ENCODE data around the gene ANKS1A. TPM values are rescaled to one million over a fixed set of nuclear protein-coding genes. Genes with fewer than 3 reads are reported as not detected.

ANKS1A gene
- total and polyA plus RNA-seq, 2 experiments from 2014 or later: 3.2 to 4.4 TPM

DNA sequence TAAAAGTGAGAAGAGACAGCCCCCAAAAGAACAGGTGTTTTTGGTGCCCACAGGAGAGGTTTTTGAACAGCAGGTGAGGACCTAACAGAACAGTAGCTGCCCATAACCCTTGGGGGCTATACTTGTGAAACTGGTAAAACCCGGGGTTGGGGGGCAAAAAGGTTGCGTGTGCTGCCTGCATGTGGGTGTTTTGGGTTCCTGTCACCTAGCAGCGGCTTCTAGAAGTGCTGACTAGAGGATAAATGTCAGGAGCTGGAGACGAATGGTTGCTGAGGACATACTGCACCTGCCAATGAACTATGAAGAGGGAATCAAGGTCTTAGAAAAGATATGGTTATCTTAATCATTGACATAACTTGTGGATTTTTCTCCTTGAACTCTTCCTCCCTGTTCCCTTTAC, 17.2 kb upstream of the ANKS1A start:
- Histone ChIP-seq H3F3A (ENCODE audit: insufficient read depth) (no peaks in the 10 kb centered on the region), H4K20me1 (ENCODE audit: insufficient read depth) (no peaks in the 10 kb centered on the region), H3K9me3 (ENCODE audit: low read depth) (no peaks in the 10 kb centered on the region), H3K9me2 (ENCODE audit: insufficient read depth) (no peaks in the 10 kb centered on the region), H2AFZ (no peak overlapping the region), H3K27me3 (replicated peaks; ENCODE audit: insufficient read depth) (no peaks in the 10 kb centered on the region), H3K4me1 (ENCODE audit: insufficient read depth) (no peaks in the 10 kb centered on the region), H3K4me2 (ENCODE audit: unreplicated experiment) (no peak overlapping the region), H3K36me3 (ENCODE audit: low read depth) (peaks cover 35% of the 10 kb centered on the region), H3K4me3 (no peak overlapping the region), H3K27ac (no peak overlapping the region), H3K9ac (no peak overlapping the region), H3K79me2 (ENCODE audit: insufficient read depth) (no peaks in the 10 kb centered on the region)
- TF ChIP-seq EZH2phosphoT487 (IDR thresholded peaks at IDR 0.05; ENCODE audit: insufficient read depth, low read depth): no peak
- no peak for TF ChIP-seq EZH2 (IDR thresholded peaks at IDR 0.05; ENCODE audit: insufficient read depth, poor library complexity, severe bottlenecking)
- in situ Hi-C loops (cut with MboI): no loop called here
- WGBS, 2 experiments (ENCODE audit: low coverage in 1 of 2, low lambda C conversion rate in 2 of 2, missing lambda C conversion rate in 2 of 2): 93 to 96% methylated on average over 4 of the region's 4 CpGs
- no peak for DNase-seq

DNA sequence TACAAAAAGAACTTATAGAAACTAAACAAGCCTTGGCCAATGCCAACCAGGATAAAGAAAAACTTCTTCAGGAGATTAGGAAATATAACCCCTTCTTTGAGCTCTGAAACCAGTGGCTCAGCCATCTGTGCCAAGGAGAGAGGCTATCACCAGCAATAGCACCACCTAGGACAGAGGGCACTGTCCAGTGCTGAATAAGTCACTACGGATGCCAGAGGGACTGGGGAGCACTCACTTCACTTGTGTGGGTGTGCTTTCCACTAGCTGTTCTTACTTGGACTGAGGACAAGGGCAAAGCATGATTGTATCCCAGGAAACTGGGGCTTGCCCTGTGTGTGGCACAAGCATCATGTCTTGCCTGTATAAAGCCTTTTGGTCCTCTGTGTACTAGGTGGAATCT, 16.7 kb upstream of the ANKS1A start:
- H3K9ac ChIP-seq: no peak overlapping the region
- H3K9me2 ChIP-seq (ENCODE audit: insufficient read depth): no peaks in the 10 kb centered on the region
- H3K36me3 ChIP-seq (ENCODE audit: low read depth): peaks cover 38% of the 10 kb centered on the region
- no peaks in the 10 kb centered on the region; the same call in 1 of the 2 replicates for H3F3A ChIP-seq (ENCODE audit: insufficient read depth)
- H4K20me1 ChIP-seq (ENCODE audit: insufficient read depth): no peaks in the 10 kb centered on the region
- no peaks in the 10 kb centered on the region for H3K4me1 ChIP-seq (ENCODE audit: insufficient read depth)
- TF ChIP-seq EZH2 (IDR thresholded peaks at IDR 0.05; ENCODE audit: insufficient read depth, poor library complexity, severe bottlenecking) (no peak), EZH2phosphoT487 (IDR thresholded peaks at IDR 0.05; ENCODE audit: insufficient read depth, low read depth) (no peak)
- H3K4me2 ChIP-seq (ENCODE audit: unreplicated experiment): no peak overlapping the region
- no peak overlapping the region for H2AFZ ChIP-seq
- no peaks in the 10 kb centered on the region for H3K9me3 ChIP-seq (ENCODE audit: low read depth)
- no peaks in the 10 kb centered on the region for H3K27me3 ChIP-seq (replicated peaks; ENCODE audit: insufficient read depth)
- no peak for DNase-seq
- H3K4me3 ChIP-seq: no peak overlapping the region
- 9 to 16% methylated on average over 1 of the region's 1 CpG for WGBS, 2 experiments (ENCODE audit: low coverage in 1 of 2, low lambda C conversion rate in 2 of 2, missing lambda C conversion rate in 2 of 2)
- no peak overlapping the region for H3K27ac ChIP-seq
- no peaks in the 10 kb centered on the region for H3K79me2 ChIP-seq (ENCODE audit: insufficient read depth)
- in situ Hi-C loops (cut with MboI): no loop called here

DNA sequence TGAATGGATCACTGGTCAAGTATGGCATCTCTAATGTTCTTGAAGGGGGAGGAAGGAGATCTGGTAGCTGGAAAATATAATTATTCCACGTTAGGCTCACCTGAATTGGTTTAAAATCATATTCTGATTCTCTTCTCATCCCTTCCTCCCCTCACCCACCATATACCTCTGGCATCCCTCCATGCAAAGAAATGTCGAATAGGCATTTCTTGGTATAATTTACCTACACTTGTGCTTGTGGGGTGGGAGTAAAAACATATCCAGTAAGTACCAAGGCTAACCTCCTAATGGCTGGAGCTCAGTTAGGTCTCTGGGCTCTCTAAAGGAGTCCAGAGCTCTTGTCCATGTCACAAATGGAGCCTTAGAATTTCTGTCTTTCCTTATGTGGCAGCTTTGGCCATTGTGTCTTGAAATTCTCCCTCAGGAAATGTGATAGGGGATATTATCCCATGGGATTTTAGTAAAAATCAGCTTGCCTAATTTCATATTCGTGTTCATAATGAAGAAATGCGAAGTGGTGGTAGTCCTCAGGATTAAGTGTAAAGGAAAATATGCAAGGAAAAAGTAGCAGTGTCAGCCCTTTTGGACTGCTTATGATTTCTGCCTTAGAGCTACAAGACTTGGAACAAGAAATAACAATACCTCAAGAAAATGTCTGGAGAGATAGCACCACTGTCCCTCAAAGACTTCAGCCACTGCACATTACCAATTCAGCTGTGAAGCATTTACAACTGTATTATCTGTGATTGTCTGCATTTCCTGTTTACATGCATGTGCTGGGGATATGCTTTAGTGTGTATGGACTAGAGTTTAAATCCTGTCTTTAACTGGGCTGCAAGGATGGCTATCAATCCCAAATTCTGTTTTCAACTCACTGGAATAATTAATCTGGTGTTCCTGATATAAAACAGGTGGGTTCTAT, 13.5 kb upstream of the ANKS1A start:
- DNase-seq: no peak
- Histone ChIP-seq H2AFZ (no peak overlapping the region), H3K9me3 (ENCODE audit: low read depth) (no peaks in the 10 kb centered on the region), H3K4me3 (no peak overlapping the region), H3K4me1 (ENCODE audit: insufficient read depth) (no peaks in the 10 kb centered on the region), H3K4me2 (ENCODE audit: unreplicated experiment) (no peak overlapping the region), H3F3A (ENCODE audit: insufficient read depth) (no peaks in the 10 kb centered on the region; the same call in 1 of the 2 replicates), H3K27me3 (replicated peaks; ENCODE audit: insufficient read depth) (no peaks in the 10 kb centered on the region), H3K27ac (no peak overlapping the region), H3K9me2 (ENCODE audit: insufficient read depth) (no peaks in the 10 kb centered on the region), H4K20me1 (ENCODE audit: insufficient read depth) (no peaks in the 10 kb centered on the region), H3K9ac (no peak overlapping the region), H3K79me2 (ENCODE audit: insufficient read depth) (peaks cover under 1% of the 10 kb centered on the region; the same call in 1 of the 2 replicates), H3K36me3 (ENCODE audit: low read depth) (peaks cover 52% of the 10 kb centered on the region; the same call in 1 of the 2 replicates)
- no peak for TF ChIP-seq EZH2 (IDR thresholded peaks at IDR 0.05; ENCODE audit: insufficient read depth, poor library complexity, severe bottlenecking)
- TF ChIP-seq EZH2phosphoT487 (IDR thresholded peaks at IDR 0.05; ENCODE audit: insufficient read depth, low read depth): no peak
- in situ Hi-C loops (cut with MboI): no loop called here
- WGBS, 2 experiments (ENCODE audit: low coverage in 1 of 2, low lambda C conversion rate in 2 of 2, missing lambda C conversion rate in 2 of 2): 95 to 98% methylated on average over 4 of the region's 4 CpGs

DNA sequence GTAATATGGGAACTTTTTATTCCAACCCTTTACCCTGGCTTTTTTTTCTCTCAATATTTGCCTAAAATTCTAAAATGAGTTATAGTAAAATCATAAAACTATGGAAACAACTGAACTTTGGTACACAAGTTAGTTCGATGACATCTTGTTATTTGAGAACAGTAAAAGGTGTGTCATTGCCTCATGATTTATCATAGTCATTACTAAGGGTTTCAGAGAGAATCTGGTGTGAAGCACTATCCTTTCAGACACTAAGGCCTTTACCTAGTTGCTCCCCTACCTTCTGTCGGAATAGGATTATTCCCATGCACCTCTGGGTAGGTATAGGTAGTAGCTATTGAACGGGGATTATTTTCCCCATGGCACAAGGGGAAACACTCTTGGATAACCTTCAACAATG, 12.6 kb upstream of the ANKS1A start:
- no peak for DNase-seq
- no peaks in the 10 kb centered on the region for H4K20me1 ChIP-seq (ENCODE audit: insufficient read depth)
- in situ Hi-C loops (cut with MboI): no loop called here
- no peak overlapping the region for H3K9ac ChIP-seq
- H3K27me3 ChIP-seq (replicated peaks; ENCODE audit: insufficient read depth): no peaks in the 10 kb centered on the region
- no peaks in the 10 kb centered on the region for H3K4me1 ChIP-seq (ENCODE audit: insufficient read depth)
- H3F3A ChIP-seq (ENCODE audit: insufficient read depth): no peaks in the 10 kb centered on the region; the same call in none of the 2 replicates
- no peak overlapping the region for H2AFZ ChIP-seq
- WGBS, 2 experiments (ENCODE audit: low coverage in 1 of 2, low lambda C conversion rate in 2 of 2, missing lambda C conversion rate in 2 of 2): 94 to 96% methylated on average over 3 of the region's 3 CpGs
- no peaks in the 10 kb centered on the region for H3K9me2 ChIP-seq (ENCODE audit: insufficient read depth)
- H3K79me2 ChIP-seq (ENCODE audit: insufficient read depth): peaks cover 10% of the 10 kb centered on the region; the same call in 1 of the 2 replicates
- H3K36me3 ChIP-seq (ENCODE audit: low read depth): peaks cover 61% of the 10 kb centered on the region
- no peak overlapping the region for H3K27ac ChIP-seq
- no peaks in the 10 kb centered on the region for H3K9me3 ChIP-seq (ENCODE audit: low read depth)
- no peak overlapping the region for H3K4me3 ChIP-seq
- no peak overlapping the region for H3K4me2 ChIP-seq (ENCODE audit: unreplicated experiment)
- TF ChIP-seq EZH2phosphoT487 (IDR thresholded peaks at IDR 0.05; ENCODE audit: insufficient read depth, low read depth): no peak
- no peak for TF ChIP-seq EZH2 (IDR thresholded peaks at IDR 0.05; ENCODE audit: insufficient read depth, poor library complexity, severe bottlenecking)
